ENCODE data around the gene SYN1. TPM values are rescaled to one million over a fixed set of nuclear protein-coding genes. Genes with fewer than 3 reads are reported as not detected.
A peak's percentile ranks its signal among the peaks of the same experiment; 100 is the strongest.

Gene SYN1
- polyA plus RNA-seq, 1 experiment, result 0.23 TPM

- Histone ChIP-seq H3K36me3 (ENCODE audit: control insufficient read depth, insufficient read depth, low read length) (no peaks in the 10 kb centered on the region), H3K27me3 (ENCODE audit: control insufficient read depth, insufficient read depth, low read length) (no peaks in the 10 kb centered on the region), H3K4me3 (ENCODE audit: low read depth, low read length) (peak overlapping the region; percentile 54)
- ChIA-PET POLR2A (no interaction called here), CTCF (interaction anchor here (0.6 to 3.3 kb wide), 21 partner anchors 9 to 379 kb away, joined by 3 to 32 read pairs (median 4); partner anchors contain the start of genes ELK1, NDUFB11 and RBM10)
- TF ChIP-seq, protein P1, sequence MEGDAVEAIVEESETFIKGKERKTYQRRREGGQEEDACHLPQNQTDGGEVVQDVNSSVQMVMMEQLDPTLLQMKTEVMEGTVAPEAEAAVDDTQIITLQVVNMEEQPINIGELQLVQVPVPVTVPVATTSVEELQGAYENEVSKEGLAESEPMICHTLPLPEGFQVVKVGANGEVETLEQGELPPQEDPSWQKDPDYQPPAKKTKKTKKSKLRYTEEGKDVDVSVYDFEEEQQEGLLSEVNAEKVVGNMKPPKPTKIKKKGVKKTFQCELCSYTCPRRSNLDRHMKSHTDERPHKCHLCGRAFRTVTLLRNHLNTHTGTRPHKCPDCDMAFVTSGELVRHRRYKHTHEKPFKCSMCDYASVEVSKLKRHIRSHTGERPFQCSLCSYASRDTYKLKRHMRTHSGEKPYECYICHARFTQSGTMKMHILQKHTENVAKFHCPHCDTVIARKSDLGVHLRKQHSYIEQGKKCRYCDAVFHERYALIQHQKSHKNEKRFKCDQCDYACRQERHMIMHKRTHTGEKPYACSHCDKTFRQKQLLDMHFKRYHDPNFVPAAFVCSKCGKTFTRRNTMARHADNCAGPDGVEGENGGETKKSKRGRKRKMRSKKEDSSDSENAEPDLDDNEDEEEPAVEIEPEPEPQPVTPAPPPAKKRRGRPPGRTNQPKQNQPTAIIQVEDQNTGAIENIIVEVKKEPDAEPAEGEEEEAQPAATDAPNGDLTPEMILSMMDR (IDR thresholded peaks at IDR 0.05; ENCODE audit: insufficient read depth, low read depth, low read length), result no peak
- no peak for DNase-seq (ENCODE audit: low read depth)
Measured at GRCh38 chrX:47523713-47524166, 95.9 kb downstream of the SYN1 start.

DNA sequence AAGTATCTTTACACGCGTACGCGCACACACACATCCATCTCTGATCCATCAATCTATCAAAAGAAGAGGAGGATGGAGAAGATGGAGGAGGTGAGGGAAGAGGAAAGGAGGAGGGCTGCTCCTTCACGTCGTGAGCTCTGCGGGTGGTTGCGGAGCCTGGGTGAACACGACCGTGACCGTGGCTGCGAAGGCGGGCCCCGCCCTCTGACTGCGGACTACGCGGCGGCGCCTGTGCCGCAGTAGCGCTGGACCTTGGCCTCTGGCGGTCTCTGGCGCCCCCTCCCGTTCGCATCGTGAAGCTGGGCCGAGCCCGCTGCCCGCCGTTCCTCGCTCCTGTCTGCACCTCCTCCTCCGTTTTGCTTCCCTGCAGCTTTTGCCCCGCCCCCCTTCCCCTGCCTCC, 96.4 kb downstream of the SYN1 start:
- TF ChIP-seq, protein P1 (IDR thresholded peaks at IDR 0.05; ENCODE audit: insufficient read depth, low read depth, low read length), result peak; percentile 75
- no peaks in the 10 kb centered on the region for H3K27me3 ChIP-seq (ENCODE audit: control insufficient read depth, insufficient read depth, low read length)
- no peaks in the 10 kb centered on the region for H3K36me3 ChIP-seq (ENCODE audit: control insufficient read depth, insufficient read depth, low read length)
- POLR2A ChIA-PET, result interaction anchor here (0.5 kb wide), 1 partner anchor 28 kb away, joined by 3 read pairs; no protein-coding TSS in a partner anchor
- DNase-seq (ENCODE audit: low read depth), result no peak
- H3K4me3 ChIP-seq (ENCODE audit: low read depth, low read length), result peak overlapping the region; percentile 54
- CTCF ChIA-PET, result interaction anchor here (0.6 to 3.3 kb wide), 23 partner anchors 8 to 378 kb away, joined by 3 to 32 read pairs (median 4); partner anchors contain the start of genes ELK1, NDUFB11 and RBM10

Small RNAs within 50 kb of the gene (small RNA-seq; reads per million reads assigned to genes)
- gene MIR4769 (ENCODE audit: insufficient read length, low read depth, low replicate concordance), result not detected

Other genes starting within 250 kb of the SYN1 start
- gene ZNF157, start 249.3 kb downstream of the SYN1 start, polyA plus RNA-seq (2011; rRNA removed), result 0.02 TPM in 1 of 2 replicates, not detected in the other
- 4.8 and 6.5 TPM in 2 replicates for gene ZNF41, start 136.6 kb downstream of the SYN1 start, polyA plus RNA-seq (2011; rRNA removed)
- gene ARAF, start 58.7 kb downstream of the SYN1 start, polyA plus RNA-seq (2011; rRNA removed), result 36.1 and 62.3 TPM in 2 replicates
- 1,766 and 1,870 TPM in 2 replicates for gene TIMP1, start 37.4 kb downstream of the SYN1 start, polyA plus RNA-seq (2011; rRNA removed)
- 0.01 and 0.05 TPM in 2 replicates for gene CFP, start 10.1 kb upstream of the SYN1 start, polyA plus RNA-seq (2011; rRNA removed)
- gene ELK1, start 30.7 kb upstream of the SYN1 start, polyA plus RNA-seq (2011; rRNA removed), result 19.8 and 22.4 TPM in 2 replicates
- 76.9 and 101 TPM in 2 replicates for gene UXT, start 39.3 kb upstream of the SYN1 start, polyA plus RNA-seq (2011; rRNA removed)
- gene ZNF81, start 217.0 kb upstream of the SYN1 start, polyA plus RNA-seq (2011; rRNA removed), result 2.6 and 3.9 TPM in 2 replicates